GM12864 (cell line): ENCODE measurements around the gene IST1.
A peak's percentile ranks its signal among the peaks of the same experiment; 100 is the strongest.

Experiments
- DNase-seq: peaks from one replicate; pipeline ENCODE4 v3.0.0-alpha.2; 2011; ENCODE audit warnings: low read depth
- H3K4me3 ChIP-seq: 2 replicates; pipeline ENCODE4 v1.5.1; 2011; ENCODE audit warnings: mild to moderate bottlenecking, low read depth, low read length, control low read depth
- TF ChIP-seq, protein P1 (sequence below): IDR thresholded peaks from 2 replicates; pipeline ENCODE4 v1.5.1; 2011; ENCODE audit warnings: low read depth, mild to moderate bottlenecking, moderate library complexity, low read length, control low read depth, inconsistent platforms; ENCODE audit errors: missing control alignments

The IST1 gene

DNA sequence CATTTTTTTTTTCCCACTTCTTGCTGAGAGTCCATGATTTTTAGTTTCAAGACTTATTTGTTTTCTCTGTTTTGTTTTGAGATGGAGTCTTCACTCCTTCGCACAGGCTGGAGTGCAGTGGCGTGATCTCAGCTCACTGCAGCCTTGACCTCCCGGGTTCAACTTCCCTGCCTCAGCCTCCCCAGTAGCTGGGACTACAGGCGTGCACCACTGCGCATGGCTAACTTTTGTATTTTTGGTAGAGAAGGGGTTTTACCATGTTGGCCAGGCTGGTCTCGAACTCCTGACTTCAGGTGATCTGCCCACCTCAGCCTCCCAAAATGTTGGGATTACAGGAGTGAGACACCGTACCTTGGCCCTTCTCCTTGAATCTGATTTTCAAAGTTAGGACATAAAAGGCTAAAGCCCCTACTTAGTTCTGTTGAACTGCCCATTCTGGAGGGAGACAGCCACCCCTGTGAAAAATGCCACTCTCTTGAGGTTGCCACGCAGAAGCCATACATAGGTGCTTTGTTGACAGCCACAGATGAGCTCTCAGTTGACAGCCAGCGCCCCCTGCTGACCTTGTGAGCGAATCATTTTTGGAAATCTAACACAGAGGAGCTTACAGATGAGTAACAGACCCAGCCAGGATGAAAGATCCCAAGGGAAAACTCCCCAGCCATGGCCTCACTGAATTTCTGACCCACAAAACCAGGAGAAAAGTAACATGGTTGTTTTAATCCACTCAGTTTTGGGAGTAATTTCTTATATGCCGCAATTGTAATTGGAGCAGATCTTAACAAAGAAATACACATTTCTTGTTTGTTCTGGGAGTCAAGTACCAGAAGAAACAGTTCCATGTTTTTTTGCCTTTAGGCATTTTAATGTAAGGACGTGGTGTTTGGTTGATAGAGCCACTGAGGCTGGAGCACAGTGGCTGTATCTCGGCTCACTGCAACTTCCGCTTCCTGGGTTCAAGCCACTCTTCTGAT is 66.0 kb downstream of the IST1 start:
- TF ChIP-seq, protein P1, sequence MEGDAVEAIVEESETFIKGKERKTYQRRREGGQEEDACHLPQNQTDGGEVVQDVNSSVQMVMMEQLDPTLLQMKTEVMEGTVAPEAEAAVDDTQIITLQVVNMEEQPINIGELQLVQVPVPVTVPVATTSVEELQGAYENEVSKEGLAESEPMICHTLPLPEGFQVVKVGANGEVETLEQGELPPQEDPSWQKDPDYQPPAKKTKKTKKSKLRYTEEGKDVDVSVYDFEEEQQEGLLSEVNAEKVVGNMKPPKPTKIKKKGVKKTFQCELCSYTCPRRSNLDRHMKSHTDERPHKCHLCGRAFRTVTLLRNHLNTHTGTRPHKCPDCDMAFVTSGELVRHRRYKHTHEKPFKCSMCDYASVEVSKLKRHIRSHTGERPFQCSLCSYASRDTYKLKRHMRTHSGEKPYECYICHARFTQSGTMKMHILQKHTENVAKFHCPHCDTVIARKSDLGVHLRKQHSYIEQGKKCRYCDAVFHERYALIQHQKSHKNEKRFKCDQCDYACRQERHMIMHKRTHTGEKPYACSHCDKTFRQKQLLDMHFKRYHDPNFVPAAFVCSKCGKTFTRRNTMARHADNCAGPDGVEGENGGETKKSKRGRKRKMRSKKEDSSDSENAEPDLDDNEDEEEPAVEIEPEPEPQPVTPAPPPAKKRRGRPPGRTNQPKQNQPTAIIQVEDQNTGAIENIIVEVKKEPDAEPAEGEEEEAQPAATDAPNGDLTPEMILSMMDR = peak; percentile 86
- no peak overlapping the region for H3K4me3 ChIP-seq
- DNase-seq = peak; percentile 62

DNA sequence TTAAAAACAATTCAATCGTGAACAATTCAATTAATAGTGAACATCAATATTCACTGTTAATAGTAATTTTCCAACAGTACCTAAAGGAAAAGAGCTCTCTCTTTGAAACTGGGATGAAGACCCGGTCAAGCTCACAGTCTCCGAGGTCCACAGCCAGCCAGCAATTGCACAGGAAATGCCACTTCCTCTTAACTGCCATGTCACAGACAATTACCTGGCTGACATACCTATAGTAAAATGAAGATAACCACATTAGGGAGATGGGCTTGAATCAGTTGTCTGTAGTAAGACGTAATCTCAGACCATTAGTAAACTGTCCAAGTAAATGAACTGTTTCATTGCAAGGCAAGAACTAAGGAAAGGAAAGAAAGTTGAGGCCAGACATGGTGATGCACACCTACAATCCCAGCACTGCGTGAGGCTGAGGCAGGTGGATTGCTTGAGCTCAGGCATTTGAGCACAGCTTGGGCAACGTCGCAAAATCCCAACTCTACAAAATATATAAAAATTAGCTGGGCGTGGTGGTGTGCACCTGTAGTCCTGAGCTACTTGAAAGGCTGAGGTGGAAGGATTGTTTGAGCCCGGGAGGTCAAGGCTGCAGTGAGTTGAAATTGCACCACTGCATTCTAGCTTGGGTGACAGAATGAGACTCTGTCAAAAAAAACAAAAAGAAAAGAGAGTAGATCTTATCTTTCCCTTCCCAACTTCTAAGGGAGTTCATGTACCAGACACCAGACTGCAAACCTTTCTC is 68.0 kb downstream of the IST1 start:
- TF ChIP-seq, protein P1 = no peak
- DNase-seq = no peak
- no peak overlapping the region for H3K4me3 ChIP-seq

DNA sequence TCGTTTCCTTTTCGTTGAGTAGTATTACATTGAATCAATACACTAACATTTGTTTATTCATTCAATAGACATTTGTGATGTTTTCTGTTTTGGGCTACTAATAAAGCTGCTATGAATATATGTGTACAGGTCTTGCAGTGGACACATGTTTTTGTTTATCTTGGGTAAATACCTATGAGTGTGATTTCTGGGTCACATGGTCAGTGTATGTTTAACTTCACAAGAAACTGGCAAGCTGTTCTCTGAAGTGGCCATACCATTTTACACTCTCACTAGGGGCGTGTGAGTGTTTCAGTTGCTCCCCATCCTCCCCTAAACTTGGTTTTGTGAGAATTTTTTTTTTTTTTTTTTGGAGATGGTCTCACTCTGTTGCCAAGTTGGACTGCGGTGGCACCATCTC is 69.9 kb downstream of the IST1 start:
- DNase-seq = no peak
- H3K4me3 ChIP-seq = no peak overlapping the region
- TF ChIP-seq, protein P1 = no peak

DNA sequence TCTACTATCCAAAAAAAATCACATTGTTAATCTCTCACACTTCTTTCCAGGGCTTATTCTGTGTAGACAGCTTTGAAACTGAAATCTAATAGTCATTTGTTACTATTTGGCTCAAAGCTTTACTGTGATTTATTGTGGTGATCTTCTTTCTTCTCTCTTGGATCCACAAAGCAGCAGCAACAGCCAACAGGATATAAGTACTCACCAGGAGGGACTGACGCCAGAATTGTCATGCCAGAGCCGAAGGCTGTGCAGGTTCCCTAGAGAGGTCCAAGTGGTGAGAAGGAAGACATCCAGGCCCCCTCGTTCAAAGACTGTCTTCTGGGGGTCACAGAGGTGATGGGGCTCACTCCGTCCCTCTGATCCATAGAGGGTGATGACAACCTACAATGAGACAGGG is 71.6 kb downstream of the IST1 start:
- DNase-seq = no peak
- H3K4me3 ChIP-seq = no peak overlapping the region
- TF ChIP-seq, protein P1 = no peak

DNA sequence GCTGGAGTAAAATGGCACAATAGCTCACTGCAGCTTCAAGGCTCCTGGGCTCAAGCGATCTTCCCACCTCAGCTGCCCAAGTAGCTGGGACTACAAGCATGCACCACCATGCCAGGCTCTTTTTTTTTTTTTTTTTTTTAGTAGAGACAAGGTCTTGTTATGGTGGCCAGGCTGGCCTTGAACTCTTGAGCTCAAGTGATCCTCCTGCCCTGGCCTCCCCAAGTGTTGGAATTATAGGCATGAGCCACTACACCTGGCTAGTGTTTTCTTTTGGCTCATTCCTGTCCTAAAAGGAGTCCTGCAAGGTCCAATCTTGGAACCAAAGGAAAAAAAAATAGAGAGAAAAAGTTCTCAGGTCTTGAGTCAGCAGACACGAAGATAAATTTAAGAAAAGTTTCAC is 74.0 kb downstream of the IST1 start:
- no peak for DNase-seq
- no peak overlapping the region for H3K4me3 ChIP-seq
- TF ChIP-seq, protein P1 = no peak

DNA sequence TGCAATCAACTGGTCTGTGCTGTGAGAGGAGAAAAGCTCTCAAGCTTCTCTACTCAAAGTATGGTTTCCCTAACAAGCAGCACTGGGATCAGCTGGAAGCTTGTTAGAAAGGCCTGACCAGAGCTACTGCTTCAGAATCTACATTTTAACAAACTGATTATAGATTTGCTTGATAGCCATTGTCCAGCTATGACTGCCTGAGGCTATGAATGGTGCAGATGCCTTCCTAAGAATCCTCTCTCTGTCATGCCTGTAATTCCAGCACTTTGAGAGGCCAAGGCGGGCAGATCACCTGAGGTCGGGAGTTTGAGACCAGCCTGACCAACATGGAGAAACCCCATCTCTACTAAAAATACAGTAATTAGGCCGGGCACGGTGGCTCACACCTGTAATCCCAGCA is 76.2 kb downstream of the IST1 start:
- no peak for DNase-seq
- TF ChIP-seq, protein P1 = no peak
- H3K4me3 ChIP-seq = no peak overlapping the region
